Endothelial cell of umbilical vein (primary cell): ENCODE data around the gene PERM1. TPM values are rescaled to one million over a fixed set of nuclear protein-coding genes. Genes with fewer than 3 reads are reported as not detected.

Source experiments
- BruUV-seq: library from RNA; stranded (reverse); fragments of 400-500 nt; replicated peaks from 2 replicates; lab custom pipeline; 2021; lab: Mats Ljungman, UMichigan
- CTCF ChIA-PET: fragments of 300-600, 350-600 bp; sonication (Branson Sonifier 250); formaldehyde crosslinking; loops from one replicate; lab custom pipeline; 2021; ENCODE audit warnings: antibody characterized with exemption, inconsistent platforms; lab: Charles Lee
- POLR2A ChIA-PET: fragments of 300-600, 350-600 bp; sonication (Branson Sonifier 250); formaldehyde crosslinking; loops from one replicate; lab custom pipeline; 2021; ENCODE audit warnings: antibody characterized with exemption, inconsistent platforms; lab: Charles Lee
- DNase-seq: peaks from one replicate; pipeline ENCODE4 v3.0.0-alpha.2; 2011; ENCODE audit warnings: low read depth, low spot score
- FAIRE-seq: peaks from 2 replicates; lab custom pipeline; 2011; peaks lifted over from hg19 to GRCh38; lab: Jason Lieb, UNC
- H2AFZ ChIP-seq: 2 replicates; pipeline ENCODE4 v1.6.0; 2012; ENCODE audit warnings: low read depth, low read length, control low read depth, inconsistent platforms
- H3K27ac ChIP-seq: 2 replicates; pipeline ENCODE4 v1.5.1; 2011; ENCODE audit warnings: low read depth, mild to moderate bottlenecking, control low read depth, low read length, moderate library complexity; ENCODE audit not compliant: insufficient read depth
- H3K27me3 ChIP-seq, 2 experiments: 2 replicates each; pipeline versions ENCODE4 v1.6.0 to v1.6.1; 2011; ENCODE audit warnings: low read length in 2 of 2, mixed read lengths in 1 of 2; ENCODE audit not compliant: control insufficient read depth in 2 of 2, insufficient read depth in 2 of 2
- H3K36me3 ChIP-seq, 2 experiments: 2 replicates in 1 of 2; 3 replicates in 1 of 2; pipeline ENCODE4 v1.5.1; 2011; ENCODE audit warnings: low read length in 2 of 2, mild to moderate bottlenecking in 1 of 2, moderate library complexity in 1 of 2; ENCODE audit not compliant: control insufficient read depth in 2 of 2, insufficient read depth in 2 of 2; ENCODE audit errors: extremely low read depth in 1 of 2
- H3K4me1 ChIP-seq: 3 replicates; pipeline ENCODE4 v1.5.1; 2011; ENCODE audit warnings: mild to moderate bottlenecking, low read length; ENCODE audit not compliant: control insufficient read depth, insufficient read depth; ENCODE audit errors: extremely low read depth
- H3K4me2 ChIP-seq: 2 replicates; pipeline ENCODE4 v1.6.1; 2011; ENCODE audit warnings: low read length, control low read depth, mixed read lengths; ENCODE audit not compliant: insufficient read depth
- H3K4me3 ChIP-seq, 3 experiments: fragments of 200-600 bp in 1 of 3; sonication (generic), shearing (Covaris generic) in 1 of 3; replicated peaks in 1 of 3; 2 replicates each; pipeline ENCODE4 v1.5.1; 2011 to 2016; ENCODE audit warnings: control low read depth in 3 of 3, low read length in 3 of 3, mild to moderate bottlenecking in 2 of 3, inconsistent platforms in 1 of 3, low read depth in 1 of 3, moderate library complexity in 1 of 3; ENCODE audit not compliant: insufficient read depth in 1 of 3
- H3K79me2 ChIP-seq: 2 replicates; pipeline ENCODE4 v1.6.0; 2012; ENCODE audit warnings: low read length, inconsistent platforms; ENCODE audit not compliant: control insufficient read depth, insufficient read depth
- H3K9ac ChIP-seq: replicated peaks from 2 replicates; pipeline ENCODE3; 2011; ENCODE audit warnings: low read length, control low read depth; ENCODE audit not compliant: insufficient read depth; ENCODE audit errors: extremely low read depth
- H3K9me1 ChIP-seq: replicated peaks from 3 replicates; pipeline ENCODE4 v1.6.0; 2011; ENCODE audit warnings: mild to moderate bottlenecking, low read length; ENCODE audit not compliant: control insufficient read depth, insufficient read depth; ENCODE audit errors: extremely low read depth
- H3K9me3 ChIP-seq: replicated peaks from 2 replicates; pipeline ENCODE4 v1.5.1; 2012; ENCODE audit warnings: low read length, inconsistent platforms; ENCODE audit not compliant: control insufficient read depth, insufficient read depth
- H4K20me1 ChIP-seq: replicated peaks from 2 replicates; pipeline ENCODE3; 2011; ENCODE audit warnings: mild to moderate bottlenecking, low read length; ENCODE audit not compliant: control insufficient read depth, insufficient read depth; ENCODE audit errors: extremely low read depth
- CTCF ChIP-seq, 2 donors: IDR thresholded peaks; 1 replicate in 1 of 2; 2 replicates in 1 of 2; pipeline ENCODE4 v1.5.1; 2011; ENCODE audit warnings: low read length in 2 of 2, mild to moderate bottlenecking in 2 of 2, moderate library complexity in 2 of 2, control low read depth in 1 of 2, inconsistent platforms in 1 of 2, low read depth in 1 of 2; ENCODE audit not compliant: insufficient read depth in 1 of 2; ENCODE audit errors: extremely low read depth in 1 of 2
- EZH2 ChIP-seq: IDR thresholded peaks from 2 replicates; pipeline ENCODE4 v1.6.1; 2012; ENCODE audit warnings: borderline replicate concordance, low read depth, mild to moderate bottlenecking, moderate library complexity, low read length, inconsistent platforms; ENCODE audit not compliant: severe bottlenecking
- FOS ChIP-seq: IDR thresholded peaks from 2 replicates; pipeline ENCODE4 v1.6.1; 2011; ENCODE audit warnings: mild to moderate bottlenecking, low read length, moderate library complexity, borderline replicate concordance; ENCODE audit not compliant: insufficient read depth
- GATA2 ChIP-seq: IDR thresholded peaks from 2 replicates; pipeline ENCODE4 v1.7.0; 2011; ENCODE audit warnings: low read depth, mild to moderate bottlenecking, moderate library complexity, mixed read lengths, low read length; ENCODE audit not compliant: insufficient read length, insufficient read depth
- JUN ChIP-seq: IDR thresholded peaks from 2 replicates; pipeline ENCODE4 v1.6.1; 2011; ENCODE audit warnings: borderline replicate concordance, low read depth; ENCODE audit not compliant: insufficient read length, insufficient read depth
- POLR2A ChIP-seq: IDR thresholded peaks from 2 replicates; pipeline ENCODE4 v1.6.1; 2012; ENCODE audit warnings: low read depth, mild to moderate bottlenecking, control low read depth, low read length
- POLR2AphosphoS5 ChIP-seq: IDR thresholded peaks from 2 replicates; pipeline ENCODE4 v1.6.1; 2012; ENCODE audit warnings: low read depth, mild to moderate bottlenecking, control low read depth, low read length, moderate library complexity; ENCODE audit not compliant: insufficient read depth
- dilution Hi-C: fragments of 300-500 bp; cut with MboI; formaldehyde crosslinking; loops from one replicate; pipeline ENCODE4 v1.15.0; 2019; ENCODE audit warnings: low sequenced_read_pairs; ENCODE audit not compliant: extremely low pct_ligation_motif_present
- intact Hi-C: fragments of 100-400 bp; cut with micrococcal nuclease; formaldehyde crosslinking; loops from one replicate; pipeline ENCODE4 v1.10.0; 2022
- polyA plus RNA-seq, 4 experiments: library from polyadenylated mRNA; depleted of rRNA in 3 of 4; stranded (reverse) in 3 of 4; unstranded in 1 of 4; fragments of >200 nt; gene quantifications; 2 replicates each; pipeline versions ENCODE4 v1.2.1 to v1.2.3, GENCODE V29; 2011 to 2012; ENCODE audit warnings: missing spikeins in 1 of 4
- total RNA-seq: library from RNA; stranded (reverse); gene quantifications from 2 replicates; pipeline ENCODE4 v1.2.3, GENCODE V29; 2021
- TF ChIP-seq, protein P1 (sequence below): IDR thresholded peaks from 2 replicates; pipeline ENCODE4 v1.6.1; 2011; ENCODE audit not compliant: insufficient read depth, insufficient read length

PERM1 gene
- total and polyA plus RNA-seq, 2 donors (not counting 3 experiments of a cell fraction or from before 2014, with no cell fraction given), result not detected

- FAIRE-seq (no peak), DNase-seq (no peak)
- no peak overlapping the region for H3K27ac ChIP-seq
- H3K4me3 ChIP-seq, result no peak overlapping the region
- no peaks in the 10 kb centered on the region for H3K9me1 ChIP-seq
- peaks cover 10% of the 10 kb centered on the region for H3K4me1 ChIP-seq
- no peaks in the 10 kb centered on the region for H3K36me3 ChIP-seq
- CTCF ChIA-PET, result interaction anchor here (0.7 kb wide), 1 partner anchor 26 kb away, joined by 3 read pairs; no protein-coding TSS in a partner anchor
- H3K79me2 ChIP-seq, result no peaks in the 10 kb centered on the region
- H3K9ac ChIP-seq, result no peak overlapping the region
- no peaks in the 10 kb centered on the region for H3K9me3 ChIP-seq
- TF ChIP-seq EZH2 (no peak), POLR2AphosphoS5 (no peak), JUN (no peak), FOS (no peak), GATA2 (no peak), POLR2A (no peak), CTCF (IDR thresholded peaks at IDR 0.05; ENCODE audit: extremely low read depth in 1 of 2, insufficient read depth in 1 of 2, low read depth in 1 of 2, low read length in 2 of 2) (no peak)
- TF ChIP-seq, protein P1, sequence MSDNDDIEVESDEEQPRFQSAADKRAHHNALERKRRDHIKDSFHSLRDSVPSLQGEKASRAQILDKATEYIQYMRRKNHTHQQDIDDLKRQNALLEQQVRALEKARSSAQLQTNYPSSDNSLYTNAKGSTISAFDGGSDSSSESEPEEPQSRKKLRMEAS, result no peak
- POLR2A ChIA-PET, result no interaction called here
- no peaks in the 10 kb centered on the region for H4K20me1 ChIP-seq
- H3K27me3 ChIP-seq, result no peaks in the 10 kb centered on the region
- no TSS peak for BruUV-seq
- dilution Hi-C loops (no loop called here), intact Hi-C loops (no loop called here)
- H3K4me2 ChIP-seq, result no peak overlapping the region
- H2AFZ ChIP-seq, result no peak overlapping the region
These were observed 45.9 kb upstream of the PERM1 start for GRCh38 chr1:1027791-1028190.
